Omental fat pad (tissue), 4 donors: ENCODE data around the gene EPB41L3. TPM values are rescaled to one million over a fixed set of nuclear protein-coding genes. Genes with fewer than 3 reads are reported as not detected.

Experiments used
- ATAC-seq: fragments of 150-250 bp; one replicate; pipeline ENCODE4 v1.9.1; 2016; ENCODE audit warnings: mild to moderate bottlenecking, moderate library complexity; ENCODE audit not compliant: low FRiP score
- DNase-seq: peaks from one replicate; pipeline ENCODE4 v3.0.0-alpha.2; 2019; ENCODE audit warnings: low spot score
- total RNA-seq, 4 donors: library from RNA; depleted of rRNA; stranded (reverse); fragments of >200 nt; gene quantifications; one replicate each; pipeline ENCODE4 v1.1.0, GENCODE V29; 2016
- TF ChIP-seq, protein P1 (sequence below), 3 donors: fragments of 450-650 bp; IDR thresholded peaks; one replicate each; pipeline ENCODE4 v1.5.1; 2016 to 2017; ENCODE audit warnings: antibody characterized with exemption in 3 of 3, mild to moderate bottlenecking in 3 of 3, moderate library complexity in 2 of 3

The EPB41L3 gene
- total RNA-seq, 4 donors from 2014 or later, result 138 to 319 (median 184) TPM

DNA sequence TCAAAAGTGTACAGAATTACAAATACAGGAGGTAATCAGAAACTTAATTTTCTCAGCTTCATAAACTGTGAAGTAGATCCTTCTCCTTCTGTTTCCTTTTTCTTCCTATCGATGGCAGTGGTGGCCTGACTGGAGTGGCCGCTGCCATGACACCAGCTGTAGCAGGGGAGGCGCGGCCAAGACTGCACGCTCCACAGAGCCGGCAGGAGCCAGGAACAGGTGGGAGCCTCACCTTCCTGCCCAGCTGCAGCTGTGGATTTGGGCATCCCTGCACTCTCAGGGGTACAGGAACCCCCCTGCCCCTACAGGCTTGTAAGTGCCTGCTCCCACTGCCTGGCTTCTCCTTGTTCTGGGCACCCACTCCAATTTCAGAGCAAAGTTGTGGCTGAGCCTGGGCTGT lies 76.1 kb downstream of the EPB41L3 start:
- ATAC-seq, result no peak
- TF ChIP-seq, protein P1, sequence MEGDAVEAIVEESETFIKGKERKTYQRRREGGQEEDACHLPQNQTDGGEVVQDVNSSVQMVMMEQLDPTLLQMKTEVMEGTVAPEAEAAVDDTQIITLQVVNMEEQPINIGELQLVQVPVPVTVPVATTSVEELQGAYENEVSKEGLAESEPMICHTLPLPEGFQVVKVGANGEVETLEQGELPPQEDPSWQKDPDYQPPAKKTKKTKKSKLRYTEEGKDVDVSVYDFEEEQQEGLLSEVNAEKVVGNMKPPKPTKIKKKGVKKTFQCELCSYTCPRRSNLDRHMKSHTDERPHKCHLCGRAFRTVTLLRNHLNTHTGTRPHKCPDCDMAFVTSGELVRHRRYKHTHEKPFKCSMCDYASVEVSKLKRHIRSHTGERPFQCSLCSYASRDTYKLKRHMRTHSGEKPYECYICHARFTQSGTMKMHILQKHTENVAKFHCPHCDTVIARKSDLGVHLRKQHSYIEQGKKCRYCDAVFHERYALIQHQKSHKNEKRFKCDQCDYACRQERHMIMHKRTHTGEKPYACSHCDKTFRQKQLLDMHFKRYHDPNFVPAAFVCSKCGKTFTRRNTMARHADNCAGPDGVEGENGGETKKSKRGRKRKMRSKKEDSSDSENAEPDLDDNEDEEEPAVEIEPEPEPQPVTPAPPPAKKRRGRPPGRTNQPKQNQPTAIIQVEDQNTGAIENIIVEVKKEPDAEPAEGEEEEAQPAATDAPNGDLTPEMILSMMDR (IDR thresholded peaks at IDR 0.05), result no peak
- no peak for DNase-seq

DNA sequence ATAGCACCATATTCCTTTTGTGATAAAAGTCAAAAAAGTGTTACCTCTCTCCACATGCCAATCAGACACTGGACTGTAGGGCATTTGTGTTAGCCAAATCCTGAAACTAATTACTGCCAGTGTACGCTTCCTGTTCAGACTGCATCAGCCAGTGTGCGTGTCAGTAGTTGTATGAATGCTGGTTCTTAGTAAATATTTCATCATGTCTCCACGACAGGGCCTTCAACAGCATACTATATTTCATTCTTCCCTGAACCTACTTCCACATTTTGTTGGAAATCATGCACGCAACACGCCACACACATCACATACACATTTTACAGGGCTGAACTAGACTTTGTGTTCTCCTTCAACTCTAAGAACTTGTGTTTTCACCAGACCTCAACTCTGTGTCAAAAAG lies 77.5 kb downstream of the EPB41L3 start:
- TF ChIP-seq, protein P1 (IDR thresholded peaks at IDR 0.05), result no peak
- ATAC-seq, result no peak
- no peak for DNase-seq

DNA sequence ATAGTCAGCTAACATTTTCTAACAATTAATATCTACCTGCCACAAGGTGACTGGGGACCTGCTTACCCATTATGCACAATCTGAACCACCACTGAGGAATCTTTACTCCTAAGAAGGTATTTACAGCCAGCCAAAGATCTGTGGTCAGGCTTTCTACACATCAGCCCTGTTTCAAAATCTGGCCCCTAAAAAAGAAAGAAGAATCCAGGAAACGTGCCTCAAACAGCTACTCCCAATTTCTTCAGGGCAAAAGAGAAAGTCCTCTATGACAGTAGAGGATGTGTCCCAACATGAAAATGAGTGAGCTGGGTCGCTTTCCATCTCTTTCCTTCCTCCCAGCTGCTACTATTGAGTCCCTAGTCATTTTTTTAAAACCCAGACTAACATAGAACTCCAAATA lies 79.5 kb downstream of the EPB41L3 start:
- DNase-seq (no peak), ATAC-seq (no peak)
- TF ChIP-seq, protein P1 (IDR thresholded peaks at IDR 0.05), result no peak

DNA sequence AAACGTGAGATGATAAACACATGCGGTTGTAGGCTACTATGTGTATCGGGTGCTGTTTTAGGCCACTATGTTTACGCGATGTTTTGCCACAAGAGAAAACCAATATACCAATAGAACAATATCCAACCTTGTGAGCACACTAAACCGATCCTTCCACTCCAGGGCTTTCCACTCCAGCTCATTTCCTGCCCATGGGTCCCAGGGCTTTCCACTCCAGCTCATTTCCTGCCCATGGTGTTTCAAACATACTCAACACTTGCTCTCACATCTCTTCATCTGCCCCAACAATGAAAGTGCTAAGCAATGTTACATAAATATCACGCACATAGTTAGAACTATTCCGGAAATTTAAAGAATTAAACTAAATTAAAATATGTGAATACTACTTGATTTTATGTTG lies 80.0 kb downstream of the EPB41L3 start:
- DNase-seq (no peak), ATAC-seq (no peak)
- TF ChIP-seq, protein P1 (IDR thresholded peaks at IDR 0.05), result no peak

DNA sequence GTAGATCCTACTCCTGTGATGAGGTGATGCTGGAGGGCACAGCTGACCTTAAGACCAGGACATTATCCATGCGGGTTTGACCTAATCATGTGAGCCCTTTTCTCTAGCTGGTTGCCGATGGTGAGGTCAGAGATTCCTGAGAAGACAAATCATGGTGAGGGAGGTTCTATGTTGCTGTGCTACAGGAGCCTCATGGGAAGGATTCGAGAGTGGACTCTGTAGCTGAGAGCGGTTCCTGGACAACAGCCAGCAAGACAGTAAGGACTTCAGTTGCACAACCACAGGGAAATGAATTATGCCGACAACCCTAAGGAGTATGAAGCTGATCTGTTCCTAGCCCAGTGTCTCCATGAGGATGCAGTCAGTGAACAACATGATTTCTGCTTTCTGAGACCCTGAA lies 80.4 kb downstream of the EPB41L3 start:
- peak; percentile 62 for DNase-seq
- peak; percentile 78 for ATAC-seq
- TF ChIP-seq, protein P1 (IDR thresholded peaks at IDR 0.05), result no peak

DNA sequence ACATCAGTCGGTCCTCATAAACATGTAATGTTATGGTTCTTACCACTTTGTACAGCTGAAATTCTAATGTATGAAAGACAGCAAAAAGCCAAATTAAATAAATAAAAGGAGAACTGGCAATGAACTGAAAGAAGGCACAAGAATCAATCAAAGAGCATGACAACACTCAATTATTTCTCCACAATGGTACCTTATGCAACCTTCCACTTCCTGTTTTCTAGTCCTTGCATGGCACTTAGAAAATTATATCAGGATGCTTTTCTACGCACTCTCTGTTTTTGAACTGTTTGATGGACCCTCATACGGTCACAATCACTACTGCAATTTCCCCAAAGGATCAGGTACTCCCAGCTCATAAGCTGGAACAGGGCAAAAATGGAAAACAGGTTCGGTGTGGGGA lies 81.6 kb downstream of the EPB41L3 start:
- TF ChIP-seq, protein P1 (IDR thresholded peaks at IDR 0.05), result no peak
- ATAC-seq, result no peak
- no peak for DNase-seq

DNA sequence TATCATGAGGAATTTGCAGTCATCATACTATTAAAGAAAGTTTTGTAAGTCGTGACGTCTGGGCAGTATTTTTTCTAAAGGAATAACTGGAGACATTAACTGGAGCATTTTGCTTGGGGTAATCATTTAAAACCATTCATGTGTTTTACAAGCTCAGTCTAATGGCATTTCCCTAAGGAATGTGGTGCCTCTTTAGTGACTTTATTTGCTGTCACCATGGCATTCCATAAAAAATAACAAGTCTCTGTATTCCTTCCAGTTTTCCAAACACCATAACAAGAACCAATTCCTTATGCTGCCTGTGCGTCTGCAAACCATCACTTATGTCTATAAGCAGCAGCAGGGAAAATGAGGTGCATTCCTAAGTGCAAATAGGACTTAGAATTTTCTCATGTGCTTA lies 82.8 kb downstream of the EPB41L3 start:
- DNase-seq, result no peak
- TF ChIP-seq, protein P1 (IDR thresholded peaks at IDR 0.05), result no peak
- ATAC-seq, result no peak
